Skin epidermis (tissue), 12 donors: ENCODE measurements around the gene UBL4B.
"Not testable (repeated sequence)": the region's sequence is repeated elsewhere in the genome, so short reads cannot be mapped to it uniquely, and the experiment has no call there.

Source experiments
- H3K27ac ChIP-seq, 21 experiments: fragments of 200-600 bp; sonication (generic) in 11 of 21; one replicate each; pipeline ENCODE4 v1.5.0; 2020; ENCODE audit warnings: mild to moderate bottlenecking in 3 of 21, inconsistent platforms in 2 of 21, moderate library complexity in 2 of 21
- H3K4me3 ChIP-seq, 7 experiments: fragments of 200-600 bp; sonication (generic) in 2 of 7; one replicate each; pipeline ENCODE4 v1.5.0; 2020; ENCODE audit warnings: inconsistent platforms in 2 of 7, mild to moderate bottlenecking in 2 of 7, moderate library complexity in 1 of 7

The UBL4B gene

GRCh38 chr1:110112143-110112542 lies at the start of gene UBL4B:
UBL4B (plus strand) TSS chr1:110112443; CDS start chr1:110112535, 92 bp downstream.
- Histone ChIP-seq H3K27ac (no peak within 1 kb of the TSS), H3K4me3 (no peak within 1 kb of the TSS)

- no peak overlapping the region for H3K27ac ChIP-seq
- H3K4me3 ChIP-seq: no peak overlapping the region
Measured at GRCh38 chr1:110062612-110063011, 49.6 kb upstream of the UBL4B start.

- Histone ChIP-seq H3K4me3 (no peak overlapping the region), H3K27ac (no peak overlapping the region)
Measured at GRCh38 chr1:110063781-110064180, 48.5 kb upstream of the UBL4B start.

DNA sequence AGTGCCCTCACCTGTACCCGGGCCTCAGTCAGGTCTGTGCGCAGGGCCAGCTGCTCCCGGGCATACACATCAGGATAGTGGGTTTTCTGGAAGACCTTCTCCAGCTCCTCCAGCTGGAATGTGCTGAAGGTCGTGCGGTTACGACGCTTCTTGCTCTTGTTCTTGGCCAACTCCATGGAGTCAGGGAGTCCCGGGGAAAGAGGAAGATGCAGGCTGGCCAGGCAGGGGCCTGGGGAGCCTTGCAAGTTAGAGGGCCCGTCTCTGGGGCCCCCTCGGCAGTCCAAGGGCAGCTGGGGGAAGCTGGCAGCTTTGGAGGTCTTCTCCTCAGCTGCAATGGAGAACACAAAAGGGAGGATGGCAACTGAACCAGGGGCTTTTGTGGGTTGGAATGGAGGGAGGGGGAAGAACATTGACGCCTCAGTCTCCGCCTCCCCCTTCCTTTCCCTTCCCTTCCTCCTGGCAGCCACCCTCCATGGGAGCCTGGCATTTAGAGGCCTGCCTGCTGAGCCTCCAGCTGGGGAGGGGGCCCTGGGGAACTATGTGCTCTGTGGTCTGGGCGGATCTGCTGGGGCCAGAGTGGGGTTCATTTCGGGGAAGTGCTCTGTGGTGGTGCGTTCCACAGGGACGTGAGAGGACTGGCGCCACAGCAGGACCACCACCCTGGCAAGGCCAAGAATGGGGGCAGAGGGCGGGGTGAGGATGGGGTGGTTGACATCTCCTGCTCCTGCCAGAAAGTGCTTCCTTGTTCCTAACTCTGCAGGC lies 47.5 kb upstream of the UBL4B start:
- H3K27ac ChIP-seq: no peak overlapping the region
- no peak overlapping the region for H3K4me3 ChIP-seq

DNA sequence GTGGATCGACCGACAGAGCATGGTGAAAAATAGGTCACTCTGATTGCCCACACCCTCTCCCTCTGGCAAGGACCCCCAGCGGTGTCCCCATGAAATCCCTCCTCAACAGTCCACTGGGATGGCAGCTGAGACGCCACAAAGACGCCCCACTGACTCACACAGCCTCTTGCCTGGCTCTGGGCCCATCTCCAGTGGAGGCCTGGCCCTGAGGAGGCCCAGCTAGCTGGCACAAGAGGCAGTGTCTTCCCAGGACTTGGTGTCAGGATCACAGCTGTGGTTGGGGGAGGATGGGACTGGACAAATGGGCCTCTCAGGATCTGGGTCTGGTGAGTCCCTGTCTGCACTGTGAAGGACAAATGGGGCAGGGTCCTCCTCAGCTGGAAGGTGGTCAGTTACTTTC lies 46.4 kb upstream of the UBL4B start:
- Histone ChIP-seq H3K27ac (no peak overlapping the region), H3K4me3 (no peak overlapping the region)

DNA sequence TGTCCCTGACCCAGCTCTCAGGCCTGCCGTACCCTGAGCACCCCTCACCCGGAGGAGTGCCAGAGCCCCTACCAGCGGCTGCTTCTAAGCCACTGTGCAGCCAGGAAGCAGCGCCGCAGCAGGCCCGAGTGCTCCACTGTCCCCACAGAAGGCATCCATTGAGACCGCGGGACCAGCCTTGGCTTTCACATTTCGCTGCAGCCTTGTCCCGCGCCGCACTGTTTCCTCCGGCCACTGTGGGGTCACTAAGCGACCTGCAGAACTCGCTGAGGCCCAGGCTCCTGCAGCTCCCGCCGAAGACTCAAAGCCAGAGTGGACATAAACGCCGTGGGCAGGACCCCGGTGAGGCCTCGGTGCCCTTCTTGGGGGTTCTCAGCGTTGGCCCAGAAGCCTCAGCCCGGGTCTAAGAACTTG lies 44.8 kb upstream of the UBL4B start:
- Histone ChIP-seq H3K27ac (peak overlapping the region in 3 of 21 experiments; percentile 1 to 30 (median 6)), H3K4me3 (no peak overlapping the region)

- peak overlapping the region in 1 of 7 experiments; percentile 5 for H3K4me3 ChIP-seq
- H3K27ac ChIP-seq: peak overlapping the region in 3 of 21 experiments; percentile 1 to 58 (median 6)
Measured at GRCh38 chr1:110067893-110068645, 44.2 kb upstream of the UBL4B start.

DNA sequence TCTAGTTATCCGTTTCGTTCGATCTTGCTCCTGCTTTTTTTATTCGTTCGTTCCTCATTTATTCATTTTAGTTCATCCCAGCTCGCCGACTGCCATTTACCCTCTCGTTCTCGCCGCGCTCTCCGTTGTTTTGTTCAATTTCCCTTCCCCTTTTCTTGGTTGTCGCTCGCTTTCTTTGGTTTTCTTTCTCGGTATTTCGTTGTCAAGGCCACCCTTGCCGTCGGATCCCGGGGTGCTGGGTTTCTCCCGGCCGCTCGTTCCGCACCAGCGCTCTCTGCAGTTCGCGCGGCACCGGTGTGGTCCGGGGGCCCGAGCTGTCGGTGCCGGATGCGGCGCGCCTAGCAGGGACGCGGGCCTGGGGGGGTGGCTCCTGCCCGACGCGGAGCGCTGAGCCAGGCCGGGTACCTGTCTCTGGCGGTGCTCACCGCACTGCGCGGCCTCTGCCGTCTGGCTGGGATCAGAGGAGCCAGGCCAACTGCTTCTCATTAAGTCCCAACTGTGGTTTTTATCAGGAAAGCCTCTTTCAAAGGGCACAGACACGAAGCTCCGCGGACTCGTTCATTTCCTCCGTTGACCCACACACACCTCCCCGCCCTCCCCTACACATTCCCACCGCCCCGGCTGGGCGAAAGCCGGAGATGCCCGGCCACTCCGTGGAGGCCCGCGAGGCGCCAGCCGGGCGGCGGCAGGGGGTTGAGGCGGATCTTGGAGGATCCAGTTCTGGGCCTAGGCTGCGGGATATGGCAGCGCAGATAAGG lies 43.4 kb upstream of the UBL4B start:
- Histone ChIP-seq H3K27ac (peak overlapping the region in 3 of 21 experiments; percentile 12 to 58 (median 29)), H3K4me3 (peak overlapping the region in 1 of 7 experiments; percentile 5)

DNA sequence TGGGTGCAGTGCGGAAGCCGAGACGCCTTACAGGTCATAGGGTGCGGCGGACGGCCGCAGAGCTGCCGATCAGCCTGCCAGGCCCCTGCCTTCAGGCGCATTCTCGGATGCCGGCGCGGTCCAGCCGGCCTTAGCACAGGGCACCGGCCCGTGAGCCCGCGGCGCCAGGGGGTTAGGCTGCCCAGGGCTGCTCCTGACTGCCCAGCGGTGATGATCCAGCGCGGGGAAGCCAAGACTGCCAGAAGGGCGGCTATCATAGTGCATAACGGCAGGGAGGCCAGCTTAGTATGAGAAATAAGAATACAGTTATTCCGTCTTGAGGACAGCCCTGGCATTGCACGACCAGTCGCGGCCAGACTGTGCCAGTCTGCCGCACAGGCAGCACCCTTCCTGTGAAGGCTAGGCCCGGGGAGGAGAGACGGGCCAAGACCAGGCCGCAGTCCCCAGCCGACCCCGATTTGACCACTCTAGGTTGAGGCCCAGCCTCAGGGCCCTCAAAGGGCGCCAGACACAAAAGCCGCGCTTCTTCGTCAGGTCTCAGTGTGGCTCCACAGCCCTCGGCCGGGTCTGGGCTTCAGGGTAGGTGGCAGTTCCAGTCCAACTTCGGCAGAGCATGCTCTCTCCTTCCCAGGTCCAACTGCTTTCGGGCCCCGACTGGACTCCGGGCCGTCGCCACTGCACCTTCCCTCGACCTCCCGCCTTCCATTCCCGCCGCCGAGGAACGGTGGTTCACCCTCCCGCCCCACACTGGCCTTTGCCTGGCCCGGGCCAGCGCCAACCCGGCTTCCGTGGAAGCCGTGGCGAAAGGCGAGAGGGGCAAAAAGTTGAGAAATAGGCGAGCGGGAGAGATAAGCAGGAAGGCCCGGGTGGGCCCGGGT lies 42.6 kb upstream of the UBL4B start:
- Histone ChIP-seq H3K4me3 (peak overlapping the region in 2 of 7 experiments; percentile 20 to 25), H3K27ac (peak overlapping the region in 4 of 21 experiments; percentile 12 to 57 (median 22))

GRCh38 chr1:110070282-110070669 lies 42.0 kb upstream of the UBL4B start:
- peak overlapping the region in 2 of 7 experiments; percentile 20 to 25 for H3K4me3 ChIP-seq
- peak overlapping the region in 2 of 21 experiments; percentile 29 to 57 for H3K27ac ChIP-seq

- H3K27ac ChIP-seq: peak within 1 kb of the TSS in 3 of 21 experiments; percentile 14 to 57 (median 29)
- peak within 1 kb of the TSS in 2 of 7 experiments; percentile 20 to 25 for H3K4me3 ChIP-seq
Measured at GRCh38 chr1:110070671-110071242, 41.5 kb upstream of the UBL4B start, which contains the start of gene ALX3. ALX3 (minus strand) TSS chr1:110070672; CDS start chr1:110070612, 60 bp downstream.

GRCh38 chr1:110074166-110074565 lies 38.1 kb upstream of the UBL4B start:
- no peak overlapping the region for H3K27ac ChIP-seq
- H3K4me3 ChIP-seq: no peak overlapping the region

DNA sequence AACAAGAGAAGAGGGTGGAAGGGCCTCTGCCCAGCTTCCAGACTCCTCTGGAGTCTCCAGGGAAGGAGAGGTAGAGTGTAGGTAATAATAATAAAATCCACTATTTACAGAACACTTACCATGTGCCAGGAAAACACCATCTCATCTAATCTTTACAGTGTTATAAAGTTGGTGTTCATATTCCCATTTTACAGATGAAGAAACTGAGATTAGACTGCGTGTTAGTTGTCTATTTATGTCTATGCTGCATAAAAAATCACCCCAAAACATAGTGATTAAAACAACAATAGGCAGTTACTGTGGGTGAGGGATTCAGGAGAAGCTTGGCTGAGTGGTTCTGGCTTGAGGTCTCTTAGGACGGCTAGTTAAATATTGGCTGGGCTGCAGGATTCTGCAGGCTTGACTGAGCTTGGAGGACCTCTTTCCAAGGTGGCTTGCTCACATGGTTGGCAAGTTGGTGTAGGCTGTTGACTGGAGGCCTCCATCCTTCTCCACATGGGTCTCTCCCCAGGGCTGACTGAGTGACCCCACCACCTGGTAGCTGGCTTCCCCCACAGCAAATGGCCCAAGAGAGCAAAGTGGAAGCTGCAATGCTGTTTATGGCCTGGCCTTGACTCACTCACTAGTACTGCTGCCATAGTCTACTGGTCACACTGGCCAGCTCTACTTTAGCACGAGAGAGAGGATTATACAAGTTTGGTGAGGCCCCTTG lies 35.3 kb upstream of the UBL4B start:
- Histone ChIP-seq H3K4me3 (no peak overlapping the region), H3K27ac (no peak overlapping the region)

GRCh38 chr1:110079995-110080394 lies 32.2 kb upstream of the UBL4B start:
- not testable (repeated sequence) for H3K4me3 ChIP-seq, H3K27ac ChIP-seq

DNA sequence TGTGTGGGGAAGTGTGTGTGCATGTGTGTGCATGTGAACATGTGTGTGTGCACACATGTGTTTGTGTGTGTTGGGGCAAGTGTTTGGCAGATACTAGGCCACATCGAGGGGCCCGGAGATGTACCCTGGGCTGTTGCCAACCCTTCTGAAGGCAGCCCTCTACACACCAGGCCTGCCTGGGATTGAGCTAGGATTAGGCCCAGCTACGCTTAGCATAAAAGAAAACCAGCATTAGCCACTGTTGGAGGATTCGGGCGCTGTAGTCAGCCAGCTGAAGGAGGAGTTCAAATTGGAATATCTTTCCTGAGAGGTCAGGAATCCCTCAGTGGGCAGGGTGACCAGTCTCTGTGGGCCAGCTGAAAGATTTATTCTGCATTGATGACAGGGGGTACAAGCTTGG lies 31.2 kb upstream of the UBL4B start:
- no peak overlapping the region for H3K27ac ChIP-seq
- H3K4me3 ChIP-seq: no peak overlapping the region

GRCh38 chr1:110082477-110082876 lies 29.8 kb upstream of the UBL4B start:
- Histone ChIP-seq H3K27ac (peak overlapping the region in 1 of 21 experiments; percentile 42), H3K4me3 (no peak overlapping the region)

DNA sequence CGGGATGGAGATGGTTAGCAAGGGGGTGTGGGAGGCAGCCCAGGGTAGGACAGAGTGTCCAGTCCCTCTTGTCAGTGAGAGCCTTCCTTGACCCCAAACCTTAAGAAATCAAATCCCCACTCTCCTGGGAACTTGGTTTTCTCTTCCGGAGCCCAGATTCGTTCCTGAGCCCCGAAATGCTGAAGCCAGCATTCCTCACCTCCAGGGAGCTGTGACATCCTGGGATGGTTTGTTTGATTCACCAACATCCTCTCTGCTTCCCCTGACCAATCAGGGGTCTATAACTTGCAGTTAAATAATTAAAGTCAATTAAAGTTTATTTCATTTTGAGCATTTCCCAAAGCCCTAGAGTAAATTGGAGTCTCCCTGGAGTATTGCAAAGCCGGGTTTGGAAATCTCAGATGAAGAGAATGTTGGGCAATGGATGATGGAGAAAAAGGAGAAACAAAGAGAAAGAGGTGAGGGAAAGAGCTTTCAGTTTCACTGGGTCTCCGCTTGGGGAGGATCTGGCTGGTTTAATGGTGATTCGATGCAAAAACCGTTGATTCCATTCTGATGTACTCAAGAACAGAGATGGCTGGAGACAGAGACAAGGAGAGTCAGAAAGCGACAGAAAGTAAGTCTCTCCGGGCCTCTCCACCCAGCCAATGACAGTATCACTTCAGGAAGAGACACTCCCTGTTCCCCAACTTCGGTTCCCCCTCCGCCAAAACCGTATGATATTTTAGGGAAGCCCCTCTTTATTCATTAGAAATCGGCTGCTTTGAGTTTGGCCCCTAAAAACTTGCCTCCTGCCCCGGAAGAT lies 29.0 kb upstream of the UBL4B start:
- peak overlapping the region in 16 of 21 experiments; percentile 23 to 85 (median 73) for H3K27ac ChIP-seq
- peak overlapping the region; percentile 45 to 60 (median 48) for H3K4me3 ChIP-seq
